T-helper 22 cell (primary cell): ENCODE measurements around the gene PRXL2B.
"Not testable (repeated sequence)": the region's sequence is repeated elsewhere in the genome, so short reads cannot be mapped to it uniquely, and the experiment has no call there.

Experiments used
- DNase-seq: peaks from one replicate; pipeline ENCODE4 v3.0.0-alpha.2; 2020; ENCODE audit warnings: low read depth

Gene PRXL2B

GRCh38 chr1:2550309-2550861, 36.2 kb upstream of the PRXL2B start:
- not testable (repeated sequence) for DNase-seq

GRCh38 chr1:2551544-2551943, 35.0 kb upstream of the PRXL2B start:
- DNase-seq: not testable (repeated sequence)

- DNase-seq: no peak
These were observed 34.4 kb upstream of the PRXL2B start for GRCh38 chr1:2552189-2552588.

- DNase-seq: not testable (repeated sequence)
These were observed 33.5 kb upstream of the PRXL2B start for GRCh38 chr1:2553076-2553475.

GRCh38 chr1:2553871-2554620, 32.5 kb upstream of the PRXL2B start:
- DNase-seq: no peak

GRCh38 chr1:2554621-2555387, 31.8 kb upstream of the PRXL2B start:
- DNase-seq: no peak

GRCh38 chr1:2555634-2556276, 30.8 kb upstream of the PRXL2B start:
- peak; percentile 67 for DNase-seq

- DNase-seq: peak; percentile 58
These were observed 30.3 kb upstream of the PRXL2B start, which contains the start of gene TNFRSF14 for GRCh38 chr1:2556277-2556677. Gene TNFRSF14, plus strand, starts transcription at chr1:2556371. Its CDS starts 294 bp downstream, at chr1:2556665.

- DNase-seq: no peak
These were observed 29.7 kb upstream of the PRXL2B start for GRCh38 chr1:2556678-2557481.

- no peak for DNase-seq
These were observed 28.8 kb upstream of the PRXL2B start for GRCh38 chr1:2557482-2558400.

GRCh38 chr1:2558420-2558819, 28.2 kb upstream of the PRXL2B start:
- DNase-seq: no peak

GRCh38 chr1:2558861-2559260, 27.7 kb upstream of the PRXL2B start:
- DNase-seq: no peak

GRCh38 chr1:2559509-2560298, 26.9 kb upstream of the PRXL2B start:
- DNase-seq: no peak

- DNase-seq: no peak
These were observed 26.1 kb upstream of the PRXL2B start for GRCh38 chr1:2560299-2561073.

GRCh38 chr1:2561446-2561845, 25.1 kb upstream of the PRXL2B start:
- no peak for DNase-seq

GRCh38 chr1:2561898-2562895, 24.4 kb upstream of the PRXL2B start:
- DNase-seq: no peak

- DNase-seq: no peak
These were observed 23.4 kb upstream of the PRXL2B start for GRCh38 chr1:2563205-2563604.
